GM12878 (cell line): ENCODE data around the gene TULP4. TPM values are rescaled to one million over a fixed set of nuclear protein-coding genes. Genes with fewer than 3 reads are reported as not detected.

Experiments
- ATAC-seq: fragments of 200-7000 bp; cut with Tn5 transposase; 3 replicates; pipeline ENCODE4 v1.9.1; 2020; ENCODE audit warnings: mild to moderate bottlenecking, moderate library complexity
- BruUV-seq: library from RNA; stranded (reverse); fragments of 400-500 nt; replicated peaks from 2 replicates; lab custom pipeline; 2021; lab: Mats Ljungman, UMichigan
- CTCF ChIA-PET: fragments of 300-600 bp; sonication (Branson Sonifier 250); formaldehyde crosslinking; extraction: SDS; loops from one replicate; lab custom pipeline; 2021; ENCODE audit warnings: inconsistent platforms; lab: Yijun Ruan, JAX
- POLR2A ChIA-PET: fragments of 350-600 bp; formaldehyde crosslinking; extraction: SDS; loops from one replicate; lab custom pipeline; 2021; ENCODE audit warnings: inconsistent platforms; lab: Charles Lee
- RAD21 ChIA-PET: fragments of 300-600 bp; sonication (Branson Sonifier 250); formaldehyde crosslinking; loops from one replicate; lab custom pipeline; 2023; ENCODE audit warnings: antibody characterized with exemption; ENCODE audit not compliant: unreplicated experiment; lab: Charles Lee
- SMC1A ChIA-PET: fragments of 300-600 bp; sonication (Branson Sonifier 250); formaldehyde crosslinking; loops from one replicate; lab custom pipeline; 2023; ENCODE audit not compliant: unreplicated experiment, uncharacterized antibody; lab: Charles Lee
- DNase-seq: peaks from one replicate; pipeline ENCODE4 v3.0.0-alpha.2; 2011; ENCODE audit warnings: low read depth, low spot score
- FAIRE-seq: peaks from 3 replicates; lab custom pipeline; 2011; peaks lifted over from hg19 to GRCh38; lab: Jason Lieb, UNC
- H2AFZ ChIP-seq: 2 replicates; pipeline ENCODE4 v1.6.0; 2011; ENCODE audit warnings: low read depth, low read length, control low read depth; ENCODE audit not compliant: control insufficient read depth
- H3K27ac ChIP-seq: 2 replicates; pipeline ENCODE4 v1.5.1; 2011; ENCODE audit warnings: control low read depth; ENCODE audit not compliant: control insufficient read depth, insufficient read depth
- H3K27me3 ChIP-seq, 2 experiments: replicated peaks in 1 of 2; 2 replicates each; pipeline versions ENCODE4 v1.6.0 to v1.6.1; 2011; ENCODE audit warnings: low read length in 1 of 2; ENCODE audit not compliant: control insufficient read depth in 2 of 2, insufficient read depth in 2 of 2
- H3K36me3 ChIP-seq, 2 experiments: 2 replicates each; pipeline ENCODE4 v1.5.1; 2011; ENCODE audit warnings: low read length in 1 of 2; ENCODE audit not compliant: control insufficient read depth in 2 of 2, insufficient read depth in 2 of 2
- H3K4me1 ChIP-seq: 2 replicates; pipeline ENCODE4 v1.6.1; 2011; ENCODE audit warnings: mild to moderate bottlenecking, low read length, moderate library complexity, mixed read lengths; ENCODE audit not compliant: control insufficient read depth, insufficient read depth
- H3K4me2 ChIP-seq: 2 replicates; pipeline ENCODE4 v1.6.0; 2011; ENCODE audit warnings: control low read depth; ENCODE audit not compliant: control insufficient read depth, insufficient read depth
- H3K4me3 ChIP-seq: fragments of 200-600 bp; sonication (generic); 2 replicates; pipeline ENCODE4 v1.5.1; 2016
- H3K79me2 ChIP-seq: 2 replicates; pipeline ENCODE4 v1.6.0; 2011; ENCODE audit warnings: low read length; ENCODE audit not compliant: control insufficient read depth, insufficient read depth
- H3K9ac ChIP-seq: 2 replicates; pipeline ENCODE4 v1.8.0; 2011; ENCODE audit warnings: low read length, control low read depth, mixed read lengths; ENCODE audit not compliant: control insufficient read depth, insufficient read depth
- H3K9me3 ChIP-seq: replicated peaks from 3 replicates; pipeline ENCODE4 v1.5.1; 2011; ENCODE audit warnings: mild to moderate bottlenecking, low read length; ENCODE audit not compliant: control insufficient read depth, insufficient read depth
- H4K20me1 ChIP-seq: 2 replicates; pipeline ENCODE4 v1.6.0; 2011; ENCODE audit not compliant: control insufficient read depth, insufficient read depth
- CBFB ChIP-seq: IDR thresholded peaks from 2 replicates; pipeline ENCODE4 v1.6.1; 2016; ENCODE audit warnings: antibody characterized with exemption, low read depth
- IKZF2 ChIP-seq, 2 experiments: fragments of 450-650 bp; IDR thresholded peaks; 2 replicates each; pipeline ENCODE4 v1.6.1; 2017; ENCODE audit warnings: mild to moderate bottlenecking in 2 of 2, moderate library complexity in 2 of 2
- MLLT1 ChIP-seq: fragments of 450-650 bp; IDR thresholded peaks from 2 replicates; pipeline ENCODE4 v1.6.1; 2016; ENCODE audit warnings: mild to moderate bottlenecking
- MTA3 ChIP-seq: IDR thresholded peaks from 2 replicates; pipeline ENCODE4 v1.6.1; 2012; ENCODE audit warnings: low read length, inconsistent platforms, borderline replicate concordance
- PML ChIP-seq: IDR thresholded peaks from 2 replicates; pipeline ENCODE4 v1.6.1; 2012; ENCODE audit warnings: low read length, inconsistent platforms
- SPI1 ChIP-seq: IDR thresholded peaks from 2 replicates; pipeline ENCODE4 v1.6.1; 2011; ENCODE audit warnings: low read depth, mild to moderate bottlenecking, low read length, moderate library complexity, borderline replicate concordance; ENCODE audit not compliant: insufficient read depth
- SUPT20H ChIP-seq: IDR thresholded peaks from 2 replicates; pipeline ENCODE4 v1.6.1; 2011; ENCODE audit warnings: low read depth, mild to moderate bottlenecking, low read length, moderate library complexity, borderline replicate concordance; ENCODE audit not compliant: control insufficient read depth
- ZBTB4 ChIP-seq: fragments of 450-650 bp; formaldehyde crosslinking; IDR thresholded peaks from 2 replicates; pipeline ENCODE4 v1.4.0; 2022; ENCODE audit warnings: mild to moderate bottlenecking, moderate library complexity
- ZBTB40 ChIP-seq: fragments of 450-650 bp; IDR thresholded peaks from 2 replicates; pipeline ENCODE4 v1.6.1; 2016; ENCODE audit warnings: mild to moderate bottlenecking, moderate library complexity, borderline replicate concordance
- ZNF207 ChIP-seq: fragments of 450-650 bp; IDR thresholded peaks from 2 replicates; pipeline ENCODE4 v1.6.1; 2014; ENCODE audit warnings: antibody characterized with exemption, mild to moderate bottlenecking, borderline replicate concordance
- WGBS: methylation state at CpG from one replicate; pipeline ENCODE4 v1.1.6; 2016; ENCODE audit warnings: low lambda C conversion rate; ENCODE audit not compliant: insufficient replicate concordance, insufficient coverage; ENCODE audit errors: missing lambda C conversion rate; 5-methylcytosine and 5-hydroxymethylcytosine counted together
- in situ Hi-C: fragments of 300-500 bp; cut with MboI; formaldehyde crosslinking; loops from 9 replicates; pipeline ENCODE4 v1.14.3; 2018; ENCODE audit warnings: mixed read lengths
- intact Hi-C: fragments of 100-400 bp; cut with micrococcal nuclease; formaldehyde crosslinking; loops from one replicate; pipeline ENCODE4 v1.14.2; 2022; ENCODE audit not compliant: unreplicated experiment
- polyA plus RNA-seq, 11 experiments: library from polyadenylated mRNA; depleted of rRNA in 4 of 11; unstranded in 6 of 11; stranded (reverse) in 5 of 11; fragments of >200 nt; fragmentation: Nextera tagmentation in 4 of 11; fragmentation: Illumina TruSeq in 1 of 11; extraction: Ambion mirVana in 4 of 11; extraction: Trizol in 1 of 11; gene quantifications; 1 replicate in 1 of 11; 2 replicates in 10 of 11; pipeline versions ENCODE4 v1.2.1 to v1.2.3, GENCODE V29; 2011 to 2016; ENCODE audit warnings: inconsistent platforms in 2 of 11, missing spikeins in 2 of 11, low read depth in 1 of 11
- total RNA-seq, 4 experiments: library from RNA; depleted of rRNA in 3 of 4; stranded (reverse); fragments of >200 nt in 3 of 4; fragmentation: Illumina TruSeq in 1 of 4; extraction: Trizol in 1 of 4; gene quantifications; 2 replicates each; pipeline versions ENCODE4 v1.2.1 to v1.2.3, GENCODE V29; 2013 to 2021

Gene TULP4
- total and polyA plus RNA-seq, 10 of the 15 experiments (the other 5 are each of a cell fraction or from before 2014, with no cell fraction given): 0.73 to 31.8 (median 14.0) TPM

GRCh38 chr6:158502263-158502950, 190.1 kb downstream of the TULP4 start (continued):
- TF ChIP-seq ZBTB40 (no peak), SPI1 (no peak)

- ChIA-PET CTCF (no interaction called here), POLR2A (no interaction called here), SMC1A (no interaction called here), RAD21 (no interaction called here)
- intact Hi-C loops: no loop called here
- Histone ChIP-seq H3K4me2 (no peak overlapping the region), H3K9me3 (no peaks in the 10 kb centered on the region), H3K9ac (no peak overlapping the region), H3K4me3 (no peak overlapping the region), H3K79me2 (no peaks in the 10 kb centered on the region), H4K20me1 (no peaks in the 10 kb centered on the region), H3K36me3 (peaks cover 0 to 8% of the 10 kb centered on the region in 2 experiments; a peak in 3 of 4 replicates), H3K27me3 (no peaks in the 10 kb centered on the region), H2AFZ (no peak overlapping the region), H3K27ac (no peak overlapping the region), H3K4me1 (no peaks in the 10 kb centered on the region)
- WGBS: 95% methylated on average over 7 of the region's 7 CpGs
- no peak for ATAC-seq
- in situ Hi-C loops: no loop called here
- BruUV-seq: no TSS peak
- TF ChIP-seq SUPT20H (no peak), CBFB (no peak), ZNF207 (no peak), MLLT1 (no peak), PML (no peak), ZBTB4 (CRISPR knock-in tag) (no peak), MTA3 (no peak), IKZF2 (IDR thresholded peaks at IDR 0.05) (no peak)
- no peak for FAIRE-seq
- DNase-seq: no peak
Observed at GRCh38 chr6:158503222-158503621, 191.0 kb downstream of the TULP4 start.
